ENCODE data around the gene TPT1. TPM values are rescaled to one million over a fixed set of nuclear protein-coding genes. Genes with fewer than 3 reads are reported as not detected.

The TPT1 gene
- total RNA-seq, 2 donors from 2014 or later, result 1,254 to 1,787 TPM

GRCh38 chr13:45295536-45295935 is 45.4 kb downstream of the TPT1 start:
- ATAC-seq (peak; percentile 64), DNase-seq (peak in 3 of 4 donors; percentile 8 to 26 (median 21))
- 40 to 54% methylated on average over 7 of the region's 7 CpGs for WGBS, 2 donors
- no peak overlapping the region for H3K27ac ChIP-seq
- intact Hi-C loops (cut with DNase I), result no loop called here
- no peak overlapping the region for H3K4me3 ChIP-seq
- no peaks in the 10 kb centered on the region for H3K9me3 ChIP-seq
- TF ChIP-seq CTCF (IDR thresholded peaks at IDR 0.05), result no peak
- no peaks in the 10 kb centered on the region for H3K27me3 ChIP-seq
- H3K36me3 ChIP-seq (replicated peaks in 1 of 2; ENCODE audit: insufficient read depth in 1 of 2, low read depth in 2 of 2), result no peaks in the 10 kb centered on the region
- H3K4me1 ChIP-seq, result no peaks in the 10 kb centered on the region

- Histone ChIP-seq H3K27ac (no peak overlapping the region), H3K4me3 (no peak overlapping the region), H3K4me1 (no peaks in the 10 kb centered on the region), H3K36me3 (replicated peaks in 1 of 2; ENCODE audit: insufficient read depth in 1 of 2, low read depth in 2 of 2) (no peaks in the 10 kb centered on the region), H3K27me3 (no peaks in the 10 kb centered on the region), H3K9me3 (no peaks in the 10 kb centered on the region)
- TF ChIP-seq POLR2A (IDR thresholded peaks at IDR 0.05) (no peak), CTCF (IDR thresholded peaks at IDR 0.05) (no peak)
- DNase-seq, result no peak
- 83 to 89% methylated on average over 1 of the region's 1 CpG for WGBS, 2 donors
- no peak for ATAC-seq
- intact Hi-C loops (cut with DNase I), result no loop called here
These were observed 48.8 kb downstream of the TPT1 start for GRCh38 chr13:45292176-45292575.

- Histone ChIP-seq H3K27ac (no peak overlapping the region), H3K4me3 (no peak overlapping the region), H3K27me3 (no peaks in the 10 kb centered on the region), H3K36me3 (replicated peaks in 1 of 2; ENCODE audit: insufficient read depth in 1 of 2, low read depth in 2 of 2) (no peaks in the 10 kb centered on the region), H3K9me3 (no peaks in the 10 kb centered on the region), H3K4me1 (no peaks in the 10 kb centered on the region)
- 87 to 90% methylated on average over 3 of the region's 3 CpGs for WGBS, 2 donors
- ATAC-seq, result no peak
- intact Hi-C loops (cut with DNase I), result no loop called here
- no peak for DNase-seq
- TF ChIP-seq CTCF (IDR thresholded peaks at IDR 0.05) (no peak), POLR2A (IDR thresholded peaks at IDR 0.05) (no peak)
These were observed 50.9 kb downstream of the TPT1 start for GRCh38 chr13:45289936-45290563.

Small RNA genes lying within 50 kb of the gene (small RNA-seq; reads per million reads assigned to genes)
- 316 reads per million, percentile 98 among the genes with 10 or more reads in this experiment for gene SNORA31

Other genes with a start within 250 kb of the TPT1 start
- 1 to 10 TPM; 5.9 to 9.6 TPM for gene GTF2F2, start 220.7 kb downstream of the TPT1 start, total RNA-seq
- gene KCTD4, start 140.1 kb downstream of the TPT1 start, total RNA-seq, result not detected
- 10 to 100 TPM in 1 of 2 donors, 1 to 10 TPM in 1; 7.3 to 10.1 TPM for gene SLC25A30, start 77.2 kb upstream of the TPT1 start, total RNA-seq
- gene COG3, start 123.8 kb upstream of the TPT1 start, total RNA-seq, result 10 to 100 TPM; 49.0 to 52.7 TPM